ENCODE data around the gene CDC6.

Gene CDC6

DNA sequence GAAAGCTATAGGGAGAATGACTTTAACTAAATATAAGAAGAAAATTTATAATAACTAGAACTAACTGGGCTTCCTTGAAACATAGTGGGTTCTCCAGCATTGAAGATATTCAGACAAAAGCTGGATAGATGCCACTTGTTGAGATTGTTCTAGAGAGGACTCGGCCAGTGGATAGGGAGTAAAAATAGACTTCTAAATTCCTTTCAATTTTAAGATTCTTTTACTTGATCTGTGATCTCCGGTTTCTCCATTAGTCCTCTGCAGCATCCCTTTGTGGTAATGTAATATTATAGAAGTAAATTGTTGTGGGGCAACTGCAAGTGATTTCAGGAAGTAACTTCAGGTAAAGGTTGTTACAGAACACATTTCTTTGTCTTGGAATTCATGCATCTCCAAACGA, 11.0 kb downstream of the CDC6 start:
- TF ChIP-seq GATA2 (IDR thresholded peaks at IDR 0.05; ENCODE audit: low read depth, low read length), result no peak
- no peak for TF ChIP-seq GATA3 (IDR thresholded peaks at IDR 0.05; ENCODE audit: low read depth, low read length)

DNA sequence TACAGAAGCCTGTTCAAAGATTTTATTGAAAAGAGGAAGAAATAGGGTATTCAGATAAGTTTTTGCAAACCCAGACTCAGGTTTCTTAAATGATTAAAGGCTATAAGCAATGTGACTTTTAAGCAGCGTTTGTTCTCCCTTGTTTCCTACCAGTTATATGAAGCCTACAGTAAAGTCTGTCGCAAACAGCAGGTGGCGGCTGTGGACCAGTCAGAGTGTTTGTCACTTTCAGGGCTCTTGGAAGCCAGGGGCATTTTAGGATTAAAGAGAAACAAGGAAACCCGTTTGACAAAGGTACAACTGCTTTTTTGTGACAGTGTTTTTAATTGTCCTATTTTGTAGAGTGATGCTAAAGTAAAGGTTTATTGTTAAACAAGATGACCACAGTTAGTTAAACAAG, 13.6 kb downstream of the CDC6 start:
- TF ChIP-seq GATA3 (IDR thresholded peaks at IDR 0.05; ENCODE audit: low read depth, low read length) (no peak), GATA2 (IDR thresholded peaks at IDR 0.05; ENCODE audit: low read depth, low read length) (no peak)

DNA sequence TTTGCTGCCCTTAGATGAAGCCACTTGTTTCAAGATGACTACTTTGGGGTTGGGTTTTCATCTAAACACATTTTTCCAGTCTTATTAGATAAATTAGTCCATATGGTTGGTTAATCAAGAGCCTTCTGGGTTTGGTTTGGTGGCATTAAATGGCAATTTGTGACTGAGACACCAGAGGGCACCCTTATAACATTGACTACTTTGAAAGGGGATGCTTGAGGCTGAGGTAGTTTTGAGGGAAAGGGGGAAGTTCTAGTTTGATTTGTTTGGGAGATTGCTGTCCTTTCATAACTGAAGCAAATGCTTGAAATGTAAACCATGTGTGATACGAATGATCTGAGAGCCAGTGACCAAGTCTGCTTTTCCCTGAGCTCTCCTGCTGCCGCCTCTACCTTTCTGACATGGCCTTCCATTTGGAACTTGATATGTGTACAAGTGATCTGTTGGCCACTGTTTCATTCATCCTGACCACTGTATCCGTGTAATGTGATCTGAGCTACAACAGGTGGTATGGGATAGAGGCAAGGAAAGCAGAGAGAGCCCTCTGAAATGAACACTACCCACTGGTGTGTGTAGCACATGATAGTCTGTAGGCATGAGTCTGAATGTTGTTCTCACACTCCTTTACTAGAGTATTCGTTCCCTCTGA, 15.5 kb downstream of the CDC6 start:
- peak; percentile 66 for TF ChIP-seq GATA2 (IDR thresholded peaks at IDR 0.05; ENCODE audit: low read depth, low read length)
- TF ChIP-seq GATA3 (IDR thresholded peaks at IDR 0.05; ENCODE audit: low read depth, low read length), result no peak

DNA sequence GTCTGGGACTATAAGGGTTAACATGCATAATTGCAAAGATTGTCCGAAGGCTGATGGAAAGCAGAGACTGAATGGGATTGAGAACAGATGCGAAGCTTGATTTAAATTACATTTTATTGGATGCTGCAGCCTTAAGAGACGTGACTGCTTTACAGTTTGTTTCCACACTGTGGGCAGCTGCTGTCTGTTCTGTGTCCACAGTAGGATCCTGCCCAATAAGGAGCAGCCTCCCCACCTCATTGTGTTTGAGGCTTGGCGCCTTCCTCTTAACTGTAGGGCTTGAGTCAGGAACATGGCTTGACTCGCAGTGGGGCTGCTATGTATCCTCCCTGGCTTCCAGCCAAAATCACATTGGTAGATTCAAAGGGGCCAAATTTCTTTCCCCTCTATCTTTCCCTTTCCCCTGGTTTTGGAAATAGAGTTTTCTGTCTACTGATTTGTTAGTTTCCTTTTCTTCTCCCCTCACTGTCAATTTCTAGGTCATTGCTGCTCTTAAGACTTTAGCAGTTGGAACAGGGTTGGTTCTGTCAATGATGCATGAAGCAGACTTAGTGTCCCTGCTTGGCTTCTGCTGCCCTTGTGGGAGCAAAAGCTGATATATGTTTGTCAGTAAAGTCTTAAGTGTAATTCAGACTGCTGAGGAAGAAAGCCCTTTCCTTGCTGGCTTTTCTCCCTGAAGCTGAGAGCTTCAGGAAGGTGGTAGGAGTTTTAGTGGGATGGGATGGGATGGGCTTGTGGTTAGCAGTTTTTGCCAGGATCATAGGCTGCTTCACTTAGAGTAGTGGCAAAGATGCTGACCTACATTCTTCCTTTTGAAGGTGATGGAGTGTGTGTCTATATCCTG, 16.3 kb downstream of the CDC6 start:
- TF ChIP-seq GATA2 (IDR thresholded peaks at IDR 0.05; ENCODE audit: low read depth, low read length) (0 out of 2 replicates have a peak, but pooled peaks have one; percentile 17), GATA3 (IDR thresholded peaks at IDR 0.05; ENCODE audit: low read depth, low read length) (no peak)

DNA sequence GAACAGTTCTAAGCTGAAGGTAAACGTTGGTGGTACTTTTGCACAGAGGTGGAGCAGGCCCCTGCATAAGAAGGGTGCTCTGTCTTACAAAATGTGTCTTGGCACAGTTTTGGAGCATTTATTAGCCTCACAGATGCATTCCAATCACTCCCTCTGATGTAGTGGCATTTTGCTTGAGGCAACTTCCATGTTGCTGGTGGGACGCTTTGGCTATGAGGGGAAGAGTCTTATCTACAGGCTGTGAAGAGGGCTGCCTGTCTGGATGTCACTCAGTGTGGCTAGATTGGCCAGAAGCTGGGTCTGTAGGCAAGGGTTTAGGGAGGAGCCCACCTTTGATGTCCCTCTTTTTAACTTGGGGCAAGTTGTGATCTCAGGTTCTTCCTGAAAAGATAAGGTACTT, 18.7 kb downstream of the CDC6 start:
- TF ChIP-seq GATA3 (IDR thresholded peaks at IDR 0.05; ENCODE audit: low read depth, low read length) (no peak), GATA2 (IDR thresholded peaks at IDR 0.05; ENCODE audit: low read depth, low read length) (no peak)

DNA sequence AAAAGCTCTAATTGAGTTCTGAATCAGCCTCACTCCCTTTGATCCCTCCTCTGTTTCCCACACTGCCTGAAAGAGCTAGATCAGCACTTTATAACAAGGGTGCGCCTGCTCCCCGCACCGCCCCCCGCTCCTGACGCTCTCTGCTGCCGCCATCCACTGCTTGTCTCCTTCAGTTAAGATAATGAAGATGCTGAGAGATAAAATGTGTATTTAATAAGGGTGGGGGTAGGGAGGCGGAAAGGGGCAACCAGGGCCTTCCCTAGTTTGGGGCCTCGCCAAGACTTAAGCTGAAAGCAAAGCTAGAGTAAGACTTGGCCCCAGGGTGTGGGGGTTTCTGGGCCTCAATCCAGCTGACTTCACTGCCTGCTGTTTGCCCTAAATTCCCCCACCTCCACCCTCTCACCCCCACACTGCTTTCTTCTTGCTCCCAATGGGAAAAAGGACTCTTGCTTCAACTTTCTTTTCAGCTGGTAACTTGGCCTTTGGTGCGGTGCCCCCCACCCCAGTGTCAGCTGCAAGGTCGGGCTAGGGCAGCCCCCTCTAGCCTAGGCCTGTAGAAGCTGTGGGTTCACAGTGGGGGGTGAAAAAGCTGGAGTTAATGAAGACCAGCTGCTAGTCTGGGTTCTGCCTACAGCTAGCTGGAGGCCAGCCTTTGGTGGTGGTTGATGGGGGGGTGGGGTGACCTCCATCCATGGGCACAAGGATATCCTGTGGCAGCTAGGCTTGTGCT, 19.5 kb downstream of the CDC6 start:
- TF ChIP-seq GATA2 (IDR thresholded peaks at IDR 0.05; ENCODE audit: low read depth, low read length) (peak; percentile 97), GATA3 (IDR thresholded peaks at IDR 0.05; ENCODE audit: low read depth, low read length) (no peak)

DNA sequence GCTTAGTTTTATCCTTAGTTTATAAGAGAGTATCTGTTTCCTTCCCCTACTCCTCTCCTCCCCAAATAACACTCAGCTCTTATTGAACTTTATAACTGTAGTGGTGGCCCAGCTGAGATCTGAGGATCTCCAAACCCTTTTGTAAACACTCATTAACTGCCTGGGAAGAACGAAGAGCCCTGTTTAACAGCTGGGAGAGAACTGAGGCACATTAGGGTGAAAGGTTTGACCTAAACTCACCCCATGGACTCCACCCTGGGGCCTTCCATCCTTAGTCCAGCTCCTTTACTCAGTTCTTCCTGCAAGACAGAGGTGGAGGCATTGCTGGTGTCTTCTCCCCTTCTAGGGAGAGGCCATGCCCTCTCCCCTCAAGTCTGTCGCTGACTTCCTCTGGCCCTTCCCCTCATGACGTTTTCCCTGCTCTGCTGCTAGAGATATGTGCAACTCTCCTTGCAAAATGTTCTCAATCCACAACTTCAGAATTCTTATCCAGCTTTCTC, 20.1 kb downstream of the CDC6 start:
- TF ChIP-seq GATA2 (IDR thresholded peaks at IDR 0.05; ENCODE audit: low read depth, low read length) (no peak), GATA3 (IDR thresholded peaks at IDR 0.05; ENCODE audit: low read depth, low read length) (no peak)

DNA sequence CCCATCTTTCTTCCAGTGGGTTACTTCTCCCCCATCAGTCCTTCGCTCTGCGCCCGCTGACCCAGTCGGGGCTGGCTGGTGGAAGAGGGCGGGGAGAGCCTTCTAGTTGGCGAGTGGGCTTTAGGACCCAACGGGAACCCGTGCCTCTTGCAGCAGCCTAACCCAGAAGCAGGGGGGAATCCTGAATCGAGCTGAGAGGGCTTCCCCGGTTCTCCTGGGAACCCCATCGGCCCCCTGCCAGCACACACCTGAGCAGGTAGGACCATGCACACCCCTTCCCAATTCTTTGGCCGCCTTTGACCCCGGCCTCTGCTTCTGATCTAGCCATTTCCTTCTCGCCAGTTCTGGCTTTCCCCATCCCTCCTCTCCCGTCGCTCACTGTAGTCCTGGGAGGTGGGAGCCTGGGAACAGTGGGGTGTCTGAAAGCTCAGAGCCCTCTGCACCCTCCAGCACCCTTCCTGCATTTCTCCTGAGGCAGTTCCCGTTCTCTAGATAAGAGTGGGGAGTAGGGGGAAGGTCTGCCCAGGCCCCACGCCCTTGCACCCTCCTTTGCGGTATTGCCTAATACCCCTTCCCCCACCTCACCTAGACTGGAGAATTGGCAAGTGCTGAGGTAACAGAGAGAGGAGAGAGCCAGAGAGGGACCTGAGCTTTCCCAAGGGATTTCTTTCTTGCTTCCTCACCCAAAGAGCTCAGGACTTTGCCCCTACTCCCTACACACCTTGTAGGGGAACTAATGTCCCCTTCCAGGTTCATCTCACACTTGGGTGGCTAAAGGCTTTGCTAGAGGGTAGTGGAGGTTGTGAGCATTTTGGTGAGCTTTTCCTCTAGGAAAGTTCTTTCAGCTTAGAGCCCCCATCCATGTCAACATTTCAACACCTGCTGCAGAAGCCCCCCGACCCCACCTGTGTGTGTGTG, 21.6 kb downstream of the CDC6 start, which contains the start of gene RARA:
RARA (plus strand) TSS at position 150 of the 918 bp plus-strand sequence. CDS start 22,039 bp downstream, outside the sequence.
- TF ChIP-seq GATA3 (IDR thresholded peaks at IDR 0.05; ENCODE audit: low read depth, low read length) (no peak), GATA2 (IDR thresholded peaks at IDR 0.05; ENCODE audit: low read depth, low read length) (no peak)

DNA sequence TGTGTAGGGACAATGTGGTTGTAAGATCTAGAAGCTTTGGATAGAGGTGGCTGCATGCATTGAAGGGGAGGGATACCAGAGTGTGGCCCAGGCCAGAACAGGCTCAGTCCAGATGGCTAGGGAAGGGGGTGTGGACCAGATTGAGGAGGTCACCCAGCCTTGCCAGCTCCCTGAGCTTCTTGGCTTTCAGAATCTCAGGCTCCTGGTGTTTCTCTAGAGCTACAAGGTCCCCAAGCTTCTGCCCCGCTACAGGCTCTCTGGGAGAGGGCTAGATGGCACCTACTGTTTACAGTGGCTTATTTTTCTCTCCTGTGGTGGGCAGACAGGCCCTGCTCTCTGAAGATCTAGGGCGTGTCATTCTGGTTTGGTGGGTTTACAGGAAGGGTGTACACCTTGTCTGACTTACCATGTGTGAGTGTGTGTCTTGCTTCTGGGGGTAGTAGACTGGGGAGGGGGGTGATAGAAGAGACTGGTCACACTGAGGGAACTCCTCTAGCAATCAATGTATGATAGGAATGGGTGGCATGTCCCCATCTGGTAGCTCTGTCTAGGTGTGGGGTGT, 22.4 kb downstream of the CDC6 start:
- TF ChIP-seq GATA3 (IDR thresholded peaks at IDR 0.05; ENCODE audit: low read depth, low read length) (no peak), GATA2 (IDR thresholded peaks at IDR 0.05; ENCODE audit: low read depth, low read length) (no peak)

DNA sequence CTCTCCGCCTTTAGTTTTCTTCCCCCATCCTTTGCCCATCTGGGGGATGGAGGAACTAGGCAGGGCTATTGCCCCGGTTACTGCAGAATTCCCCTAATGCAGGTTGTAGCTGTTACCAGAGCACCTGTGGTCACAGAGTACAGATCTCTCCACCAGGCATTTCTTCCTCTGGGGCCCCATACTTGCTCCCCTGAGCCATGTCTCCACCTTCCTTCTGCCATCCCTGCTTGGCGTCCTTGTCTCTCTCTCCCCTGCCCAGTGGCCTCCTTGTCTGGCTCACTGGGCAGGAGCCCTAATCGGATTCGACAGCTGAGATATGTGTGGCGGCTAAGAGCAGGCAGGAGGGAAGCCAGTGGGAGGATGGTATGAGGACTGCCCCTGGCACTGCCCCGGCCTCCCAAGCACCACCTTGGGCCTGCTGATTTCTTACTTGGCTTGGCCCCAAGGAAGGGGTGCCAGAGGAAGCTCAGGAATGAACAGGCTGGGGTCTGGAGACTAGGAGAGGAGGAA, 23.3 kb downstream of the CDC6 start:
- TF ChIP-seq GATA2 (IDR thresholded peaks at IDR 0.05; ENCODE audit: low read depth, low read length) (0 out of 2 replicates have a peak, but pooled peaks have one; percentile 28), GATA3 (IDR thresholded peaks at IDR 0.05; ENCODE audit: low read depth, low read length) (no peak)

DNA sequence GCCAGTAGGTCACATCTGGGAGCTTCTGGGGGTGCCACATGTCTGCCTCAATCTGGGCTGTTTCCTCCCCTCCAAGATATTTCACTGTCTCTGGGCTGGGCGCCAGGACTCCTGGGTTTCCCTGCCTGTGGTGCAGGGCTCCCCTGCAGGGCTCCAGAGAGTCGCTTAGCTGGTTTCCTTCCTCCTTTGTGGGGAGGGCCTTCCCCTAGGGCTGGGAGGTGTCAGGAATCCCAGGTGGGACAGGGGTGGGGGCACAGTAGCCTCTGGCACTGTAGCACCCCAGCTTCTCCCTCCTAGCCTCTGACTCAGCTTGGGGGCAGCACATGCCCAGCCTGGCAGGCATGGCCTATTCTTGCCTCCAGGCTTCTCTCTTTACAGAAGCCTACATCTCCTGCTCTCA, 23.9 kb downstream of the CDC6 start:
- TF ChIP-seq GATA3 (IDR thresholded peaks at IDR 0.05; ENCODE audit: low read depth, low read length) (no peak), GATA2 (IDR thresholded peaks at IDR 0.05; ENCODE audit: low read depth, low read length) (no peak)

DNA sequence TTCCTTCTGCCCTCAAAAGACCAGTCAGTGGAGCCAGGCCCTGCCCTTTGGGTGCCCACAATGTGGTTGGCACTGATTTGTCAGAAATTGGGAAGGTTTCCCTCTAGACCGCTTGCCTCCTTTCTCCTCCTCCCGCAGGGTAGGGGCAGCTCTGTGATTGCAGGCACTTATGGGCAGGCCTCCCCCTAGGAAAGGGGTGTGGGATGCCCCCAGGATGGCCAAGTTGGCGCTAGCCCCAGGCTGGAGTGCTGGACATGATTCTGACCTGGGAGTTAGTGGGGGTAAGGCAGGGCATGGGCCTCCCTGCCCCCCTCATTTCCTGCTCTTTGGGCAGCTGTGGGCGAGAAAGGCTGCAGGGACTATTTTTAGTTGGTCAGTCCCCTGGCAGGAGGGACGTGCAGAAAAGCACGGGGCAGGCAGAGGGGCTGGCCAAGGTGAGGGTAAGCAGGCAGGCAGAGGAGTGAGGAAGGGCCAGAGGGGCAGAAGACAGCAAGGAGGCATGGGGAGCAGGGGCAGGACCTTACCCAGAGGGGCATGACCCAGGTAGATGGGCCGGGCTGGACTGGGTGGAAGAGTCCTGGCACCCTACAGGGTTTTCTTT, 24.6 kb downstream of the CDC6 start:
- TF ChIP-seq GATA2 (IDR thresholded peaks at IDR 0.05; ENCODE audit: low read depth, low read length) (no peak), GATA3 (IDR thresholded peaks at IDR 0.05; ENCODE audit: low read depth, low read length) (no peak)

Data from SH-SY5Y (cell line).